Heart left ventricle (tissue), 16 donors: ENCODE measurements around the gene RNF182. TPM values are rescaled to one million over a fixed set of nuclear protein-coding genes. Genes with fewer than 3 reads are reported as not detected.

ENCODE experiments used
- ATAC-seq, 4 donors: fragments of 200-7000 bp; cut with Tn5 transposase; one replicate each; pipeline ENCODE4 v1.9.1; 2020 to 2022; ENCODE audit warnings: moderate library complexity in 4 of 4, mild to moderate bottlenecking in 3 of 4, moderate number of reproducible peaks in 1 of 4
- DNase-seq, 5 donors: peaks; one replicate each; pipeline ENCODE4 v3.0.0-alpha.2; 2020
- H3K27ac ChIP-seq, 12 donors: fragments of 200-600 bp; sonication (generic) in 4 of 12; one replicate each; pipeline versions ENCODE4 v1.5.0 to v1.8.0; 2016 to 2022; ENCODE audit warnings: mild to moderate bottlenecking in 2 of 12
- H3K27me3 ChIP-seq, 9 donors: fragments of 200-600 bp; sonication (generic) in 2 of 9; one replicate each; pipeline versions ENCODE4 v1.5.1 to v1.8.0; 2016 to 2022; ENCODE audit warnings: mild to moderate bottlenecking in 3 of 9
- H3K36me3 ChIP-seq, 9 donors: fragments of 200-600 bp; sonication (generic) in 2 of 9; one replicate each; pipeline versions ENCODE4 v1.5.0 to v1.8.0; 2018 to 2022; ENCODE audit warnings: mild to moderate bottlenecking in 2 of 9
- H3K4me1 ChIP-seq, 12 donors: fragments of 200-600 bp; sonication (generic) in 4 of 12; one replicate each; pipeline versions ENCODE4 v1.5.0 to v1.8.0; 2016 to 2022; ENCODE audit warnings: mild to moderate bottlenecking in 3 of 12
- H3K4me3 ChIP-seq, 12 donors: fragments of 200-600 bp; sonication (generic) in 4 of 12; one replicate each; pipeline versions ENCODE4 v1.5.0 to v1.8.0; 2017 to 2022; ENCODE audit warnings: mild to moderate bottlenecking in 9 of 12, moderate library complexity in 4 of 12
- H3K9me3 ChIP-seq, 12 donors: fragments of 200-600 bp; sonication (generic) in 4 of 12; one replicate each; pipeline versions ENCODE4 v1.5.0 to v1.8.0; 2016 to 2022; ENCODE audit warnings: mild to moderate bottlenecking in 1 of 12
- POLR2A ChIP-seq, 2 donors: fragments of 450-650 bp; IDR thresholded peaks; one replicate each; pipeline ENCODE4 v1.6.1; 2017; ENCODE audit warnings: antibody characterized with exemption in 2 of 2, mild to moderate bottlenecking in 2 of 2, moderate library complexity in 2 of 2
- WGBS, 4 donors: extraction: QIAGEN DNeasy Blood & Tissue Kit in 2 of 4; methylation state at CpG; one replicate each; pipeline versions ENCODE4 v1.1.5 to v1.1.7; 2013 to 2018; 5-methylcytosine and 5-hydroxymethylcytosine counted together
- intact Hi-C, 10 donors: fragments of 100-400 bp; cut with DNase I; formaldehyde crosslinking; loops; one replicate each; pipeline versions ENCODE4 v1.11.1 to v1.14.2; 2022
- polyA plus RNA-seq, 2 donors: library from polyadenylated mRNA; stranded (reverse); fragments of 200-250 nt; gene quantifications; one replicate each; pipeline ENCODE4 v1.2.3, GENCODE V29; 2013
- total RNA-seq, 9 donors: library from RNA; depleted of rRNA in 2 of 9; stranded (reverse); fragments of >200 nt in 2 of 9; fragmentation: NEBNext Ultra II Directional in 3 of 9; extraction: Animal tissue kit (Norgen Biotek cat#: 25700) in 3 of 9; gene quantifications; one replicate each; pipeline versions ENCODE4 v1.1.0 to v1.2.4, GENCODE V29; 2016 to 2023
- TF ChIP-seq, protein P1 (sequence below), 12 donors: fragments of 200-600 bp; sonication (generic) in 4 of 12; IDR thresholded peaks; one replicate each; pipeline versions ENCODE4 v1.5.0 to v1.8.0; 2018 to 2022; ENCODE audit warnings: antibody characterized with exemption in 12 of 12, mild to moderate bottlenecking in 5 of 12
- donor health status: ischemic (EF 13 %, LVEDD 7.1; RV severe dilation, severe dysfunction).
- donor health status: healthy with polysubstance abuse.
- donor health status: DM: no; HTN: yes; CAD: no.
- donor health status: DM: no; HTN: no; CAD: no.
- donor health status: ischemic (EF 25% LVEDD 6.9; RV normal size, moderate dysfunction).
- donor health status: ischemic (EF 25% LVEDD 5.7; RV mildly dilated, moderate dysfunction).
- donor health status: healthy.
- donor health status: DM: yes; HTN: yes; CAD: no.
- donor health status: ischemic (EF 35%, LVEDD 5.7; RV mildly dilated, moderate dysfunction).
- donor health status: nonischemic (EF 11% LVEDD 7.7; RV severe dilation, severe dysfunction).
- donor health status: DM: yes; HTN: yes; CAD: no.
- donor health status: PGD.
- donor health status: ischemic (EF 29% LVEDD 5.4; RV normal size, mild dysfunction).
- donor health status: nonischemic (EF 23%, LVEDD 6.1; RV moderate dilation, normal function).

RNF182 gene
- total and polyA plus RNA-seq, 11 donors: 0.07 to 0.75 (median 0.39) TPM; not detected in 8

DNA sequence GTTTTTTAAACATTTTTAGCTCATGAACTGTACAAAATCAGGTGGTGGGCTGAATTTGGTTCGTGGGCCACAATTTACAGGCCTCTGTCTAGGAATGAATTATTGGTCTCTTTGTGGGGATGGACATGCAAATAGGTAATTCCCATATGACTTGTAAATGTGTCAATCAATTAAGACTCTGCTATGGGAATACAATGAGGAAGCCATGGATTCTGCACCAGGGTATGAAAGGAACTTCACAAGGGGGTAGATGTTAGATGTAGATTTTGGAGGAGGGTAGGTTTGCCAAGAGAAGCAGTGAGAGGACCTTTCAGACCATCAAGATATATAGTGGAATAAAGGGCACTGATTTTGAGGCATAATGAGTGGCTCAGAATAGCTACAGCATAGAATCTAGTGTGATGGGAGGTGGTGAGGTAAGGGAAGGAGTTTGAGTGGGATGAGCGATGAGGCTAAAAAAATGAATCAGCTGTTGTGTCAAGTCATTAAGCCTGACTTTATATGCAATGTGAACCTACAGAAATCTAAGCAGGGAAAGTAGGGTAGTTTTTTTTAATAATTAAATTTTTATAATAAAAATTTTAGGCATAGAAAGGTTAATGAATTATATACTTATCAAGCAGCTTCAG is 32.6 kb upstream of the RNF182 start:
- H3K27ac ChIP-seq: no peak overlapping the region
- no peak for TF ChIP-seq POLR2A (IDR thresholded peaks at IDR 0.05)
- TF ChIP-seq, protein P1, sequence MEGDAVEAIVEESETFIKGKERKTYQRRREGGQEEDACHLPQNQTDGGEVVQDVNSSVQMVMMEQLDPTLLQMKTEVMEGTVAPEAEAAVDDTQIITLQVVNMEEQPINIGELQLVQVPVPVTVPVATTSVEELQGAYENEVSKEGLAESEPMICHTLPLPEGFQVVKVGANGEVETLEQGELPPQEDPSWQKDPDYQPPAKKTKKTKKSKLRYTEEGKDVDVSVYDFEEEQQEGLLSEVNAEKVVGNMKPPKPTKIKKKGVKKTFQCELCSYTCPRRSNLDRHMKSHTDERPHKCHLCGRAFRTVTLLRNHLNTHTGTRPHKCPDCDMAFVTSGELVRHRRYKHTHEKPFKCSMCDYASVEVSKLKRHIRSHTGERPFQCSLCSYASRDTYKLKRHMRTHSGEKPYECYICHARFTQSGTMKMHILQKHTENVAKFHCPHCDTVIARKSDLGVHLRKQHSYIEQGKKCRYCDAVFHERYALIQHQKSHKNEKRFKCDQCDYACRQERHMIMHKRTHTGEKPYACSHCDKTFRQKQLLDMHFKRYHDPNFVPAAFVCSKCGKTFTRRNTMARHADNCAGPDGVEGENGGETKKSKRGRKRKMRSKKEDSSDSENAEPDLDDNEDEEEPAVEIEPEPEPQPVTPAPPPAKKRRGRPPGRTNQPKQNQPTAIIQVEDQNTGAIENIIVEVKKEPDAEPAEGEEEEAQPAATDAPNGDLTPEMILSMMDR (IDR thresholded peaks at IDR 0.05): no peak
- no peaks in the 10 kb centered on the region for H3K36me3 ChIP-seq
- H3K9me3 ChIP-seq: no peaks in the 10 kb centered on the region
- ATAC-seq (no peak), DNase-seq (no peak)
- no peaks in the 10 kb centered on the region for H3K4me1 ChIP-seq
- WGBS, 4 donors: 90 to 95% (median 92%) methylated on average over 2 of the region's 2 CpGs
- H3K4me3 ChIP-seq: no peak overlapping the region
- peaks cover 0 to 14% (median 0%) of the 10 kb centered on the region in 9 donors for H3K27me3 ChIP-seq
- intact Hi-C loops: no loop called here

DNA sequence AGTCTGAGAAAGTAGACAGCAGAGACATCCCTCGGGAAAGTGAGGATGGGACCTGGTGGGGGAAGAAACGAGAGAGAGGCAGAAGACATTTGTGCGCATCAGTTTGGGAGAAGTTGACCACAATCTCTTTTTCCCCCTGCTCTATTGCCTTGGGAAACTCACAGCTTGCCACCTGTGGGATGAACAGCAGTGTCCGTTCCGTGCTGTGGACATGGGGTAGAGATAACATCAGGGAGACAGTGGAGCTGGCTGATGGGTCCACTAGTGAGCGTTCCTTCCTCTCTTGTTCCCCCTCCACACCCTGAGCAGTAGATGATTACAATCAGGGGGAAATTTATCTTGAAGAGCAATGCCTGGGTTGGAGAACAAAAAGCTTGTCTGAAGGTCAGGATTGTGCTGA is 21.8 kb upstream of the RNF182 start:
- TF ChIP-seq POLR2A (IDR thresholded peaks at IDR 0.05): no peak
- TF ChIP-seq, protein P1 (IDR thresholded peaks at IDR 0.05): no peak
- Histone ChIP-seq H3K4me3 (no peak overlapping the region), H3K27ac (no peak overlapping the region), H3K9me3 (no peaks in the 10 kb centered on the region), H3K36me3 (no peaks in the 10 kb centered on the region), H3K27me3 (peaks cover 0 to 55% (median 6%) of the 10 kb centered on the region in 9 donors), H3K4me1 (no peaks in the 10 kb centered on the region)
- no peak for ATAC-seq
- WGBS, 4 donors: 80 to 86% (median 84%) methylated on average over 6 of the region's 6 CpGs
- DNase-seq: no peak
- intact Hi-C loops: no loop called here

DNA sequence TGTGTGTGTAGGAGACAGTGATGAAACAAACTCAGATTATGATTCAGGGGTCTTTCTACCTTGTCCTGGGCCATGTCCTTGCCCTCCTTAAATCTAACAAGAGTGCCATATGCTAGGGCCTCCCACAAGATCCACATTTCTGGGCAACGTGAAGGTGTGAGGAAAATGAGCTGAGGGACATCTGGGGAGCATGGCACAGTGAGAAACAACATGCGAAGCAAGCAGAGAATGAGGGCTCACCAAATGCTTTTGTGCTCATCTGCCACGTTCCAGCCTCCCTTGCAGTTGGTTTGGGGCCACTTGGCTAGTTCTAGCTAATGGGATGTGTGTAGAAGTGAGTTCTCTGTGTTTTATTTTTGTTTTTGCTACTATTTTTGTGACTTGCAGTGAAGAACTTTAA is 21.4 kb upstream of the RNF182 start:
- no peak for TF ChIP-seq POLR2A (IDR thresholded peaks at IDR 0.05)
- TF ChIP-seq, protein P1 (IDR thresholded peaks at IDR 0.05): no peak
- intact Hi-C loops: no loop called here

DNA sequence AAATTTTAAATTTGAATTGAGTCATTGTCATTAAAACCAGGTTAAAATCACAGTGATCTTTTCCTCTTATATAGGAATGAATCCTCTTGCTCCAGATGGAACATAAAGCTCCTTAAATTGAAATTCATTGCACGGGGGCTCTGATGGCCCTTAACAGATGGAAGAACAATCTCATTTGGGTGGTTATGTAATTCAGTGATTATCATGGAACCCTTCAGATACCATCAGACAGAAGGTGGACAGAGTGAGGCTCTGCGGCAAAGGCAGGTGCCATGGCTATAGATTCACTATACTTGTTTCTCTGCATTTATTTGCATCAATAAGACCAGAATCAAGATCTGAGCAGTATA is 17.8 kb upstream of the RNF182 start:
- Histone ChIP-seq H3K27ac (no peak overlapping the region), H3K4me3 (no peak overlapping the region), H3K9me3 (no peaks in the 10 kb centered on the region), H3K27me3 (peaks cover 0 to 41% (median 6%) of the 10 kb centered on the region in 9 donors), H3K36me3 (no peaks in the 10 kb centered on the region), H3K4me1 (no peaks in the 10 kb centered on the region)
- no peak for ATAC-seq
- WGBS, 4 donors: 69 to 88% (median 78%) methylated on average over 2 of the region's 2 CpGs
- TF ChIP-seq, protein P1 (IDR thresholded peaks at IDR 0.05): no peak
- TF ChIP-seq POLR2A (IDR thresholded peaks at IDR 0.05): no peak
- no peak for DNase-seq
- intact Hi-C loops: loop anchor here in 7 of 10 donors (5.0 kb wide), 5 partner anchors 140 to 240 kb away; no protein-coding TSS in a partner anchor

More for the DNA sequence above, 21.4 kb upstream of the RNF182 start:
- no peaks in the 10 kb centered on the region for H3K36me3 ChIP-seq
- ATAC-seq (no peak), DNase-seq (no peak)
- H3K9me3 ChIP-seq: no peaks in the 10 kb centered on the region
- H3K27me3 ChIP-seq: peaks cover 0 to 55% (median 6%) of the 10 kb centered on the region in 9 donors
- 51 to 82% (median 66%) methylated on average over 3 of the region's 3 CpGs for WGBS, 4 donors
- H3K27ac ChIP-seq: no peak overlapping the region
- H3K4me3 ChIP-seq: no peak overlapping the region
- no peaks in the 10 kb centered on the region for H3K4me1 ChIP-seq
